ENCODE results near the gene ALS2CL.

DNA sequence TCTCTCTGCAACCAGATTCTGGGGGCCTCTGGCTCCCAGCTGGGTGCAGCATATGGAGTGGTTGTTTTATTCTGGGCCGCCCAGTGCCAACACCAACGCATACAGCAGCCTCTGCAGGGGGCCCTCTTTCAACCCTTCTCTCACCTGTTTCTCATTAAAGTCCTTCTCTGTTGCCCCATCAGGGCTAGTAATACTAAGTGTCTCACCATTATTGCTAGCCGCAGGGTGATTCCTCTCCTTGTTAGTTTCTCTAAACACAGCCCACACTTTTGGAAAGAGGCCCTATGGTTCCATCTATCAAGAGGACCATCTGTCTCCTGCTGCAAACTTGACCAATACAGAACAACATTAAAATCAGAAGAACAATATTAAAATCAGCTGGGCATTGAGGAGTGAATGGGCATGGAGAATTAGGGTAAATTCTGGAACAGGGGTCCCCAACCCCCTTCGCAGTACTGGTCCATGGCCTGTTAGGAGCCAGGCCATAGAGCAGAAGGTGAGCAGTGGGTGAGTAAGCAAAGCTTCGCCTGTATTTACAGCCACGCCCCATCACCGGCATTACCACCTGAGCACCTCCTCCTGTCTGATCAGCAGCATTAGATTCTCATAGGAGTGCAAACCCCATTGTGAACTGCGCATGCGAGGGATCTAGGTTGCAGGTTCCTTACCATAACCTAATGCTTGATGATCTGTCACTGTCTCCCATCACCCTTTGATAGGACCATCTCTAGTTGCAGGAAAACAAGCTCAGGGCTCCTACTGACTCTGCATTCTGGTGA is 36.5 kb downstream of the ALS2CL start:
- TF ChIP-seq POLR2A (IDR thresholded peaks at IDR 0.05; ENCODE audit: low read depth, low read length) (no peak), POLR2AphosphoS5 (IDR thresholded peaks at IDR 0.05; ENCODE audit: low read depth, low read length) (no peak)

Measured in GM12892 (cell line).